Duodenal mucosa (tissue), 2 donors: ENCODE measurements around the gene GPR65.
"Not testable (repeated sequence)": the region's sequence is repeated elsewhere in the genome, so short reads cannot be mapped to it uniquely, and the experiment has no call there.

Experiments used
- H3K27ac ChIP-seq: one replicate; pipeline ENCODE4 v1.7.0; 2013; ENCODE audit warnings: low read depth, low read length
- H3K27me3 ChIP-seq, 2 donors: one replicate each; pipeline ENCODE4 v1.7.0; 2013; ENCODE audit warnings: low read length in 2 of 2, control low read depth in 1 of 2; ENCODE audit not compliant: insufficient read depth in 2 of 2, control insufficient read depth in 1 of 2
- H3K36me3 ChIP-seq, 2 donors: one replicate each; pipeline ENCODE4 v1.7.0; 2013; ENCODE audit warnings: low read length in 2 of 2, control low read depth in 1 of 2; ENCODE audit not compliant: insufficient read depth in 2 of 2, control insufficient read depth in 1 of 2
- H3K4me1 ChIP-seq, 2 donors: one replicate each; pipeline ENCODE4 v1.7.0; 2013; ENCODE audit warnings: low read length in 2 of 2, control low read depth in 1 of 2; ENCODE audit not compliant: insufficient read depth in 2 of 2, control insufficient read depth in 1 of 2
- H3K4me3 ChIP-seq, 2 donors: one replicate each; pipeline ENCODE4 v1.7.0; 2013; ENCODE audit warnings: low read length in 2 of 2, low read depth in 1 of 2
- H3K9ac ChIP-seq, 2 donors: one replicate each; pipeline ENCODE4 v1.7.0; 2013; ENCODE audit warnings: low read length in 2 of 2, low read depth in 1 of 2
- H3K9me3 ChIP-seq, 2 donors: one replicate each; pipeline ENCODE4 v1.7.0; 2013; ENCODE audit warnings: low read length in 2 of 2, control low read depth in 1 of 2; ENCODE audit not compliant: control insufficient read depth in 1 of 2

The GPR65 gene

GRCh38 chr14:88017535-88017934, 12.6 kb downstream of the GPR65 start:
- no peaks in the 10 kb centered on the region for H3K27me3 ChIP-seq
- H3K27ac ChIP-seq = no peak overlapping the region
- H3K9ac ChIP-seq = no peak overlapping the region
- H3K36me3 ChIP-seq = no peaks in the 10 kb centered on the region
- H3K4me1 ChIP-seq = peaks cover 0 to 4% of the 10 kb centered on the region in 2 donors
- no peak overlapping the region for H3K4me3 ChIP-seq
- no peaks in the 10 kb centered on the region for H3K9me3 ChIP-seq

DNA sequence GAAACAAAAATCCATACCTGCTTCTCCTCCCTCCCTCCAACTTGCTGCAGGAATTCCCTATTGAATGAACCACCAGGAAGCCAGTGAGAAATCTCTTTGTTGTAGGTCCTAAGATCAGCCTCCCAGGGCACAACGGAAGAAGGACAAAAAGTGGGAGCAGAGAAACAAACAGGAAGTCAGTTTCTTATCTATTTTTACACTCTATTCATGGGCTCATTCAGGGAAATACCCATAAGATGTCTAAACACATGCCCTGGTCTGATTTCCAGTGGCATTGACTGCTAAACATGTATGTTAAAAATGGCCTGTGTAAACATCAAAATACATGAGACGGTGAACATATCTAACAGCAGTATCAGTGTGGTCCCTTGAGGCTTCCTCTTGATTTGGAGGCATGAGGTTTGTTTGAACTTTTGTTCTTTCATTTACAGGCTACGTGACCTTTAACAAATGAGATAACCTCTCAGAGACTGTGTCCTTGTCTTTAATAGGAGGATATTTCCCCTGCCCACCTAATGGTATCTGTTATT, 18.8 kb downstream of the GPR65 start:
- no peaks in the 10 kb centered on the region for H3K9me3 ChIP-seq
- H3K36me3 ChIP-seq = no peaks in the 10 kb centered on the region
- peaks cover 6 to 21% of the 10 kb centered on the region in 2 donors for H3K4me1 ChIP-seq
- H3K4me3 ChIP-seq = no peak overlapping the region
- H3K27me3 ChIP-seq = no peaks in the 10 kb centered on the region
- no peak overlapping the region for H3K27ac ChIP-seq
- H3K9ac ChIP-seq = no peak overlapping the region

- H3K27me3 ChIP-seq, H3K36me3 ChIP-seq, H3K4me3 ChIP-seq, H3K9me3 ChIP-seq, H3K9ac ChIP-seq, H3K27ac ChIP-seq: not testable (repeated sequence)
- peaks cover 6 to 21% of the 10 kb centered on the region in 2 donors for H3K4me1 ChIP-seq
Measured at GRCh38 chr14:88024252-88025086, 19.5 kb downstream of the GPR65 start.

- H3K36me3 ChIP-seq = no peaks in the 10 kb centered on the region
- H3K4me3 ChIP-seq = no peak overlapping the region
- H3K9me3 ChIP-seq = no peaks in the 10 kb centered on the region
- H3K4me1 ChIP-seq = peaks cover 6 to 21% of the 10 kb centered on the region in 2 donors
- H3K9ac ChIP-seq = no peak overlapping the region
- no peak overlapping the region for H3K27ac ChIP-seq
- H3K27me3 ChIP-seq = no peaks in the 10 kb centered on the region
Measured at GRCh38 chr14:88025313-88025712, 20.4 kb downstream of the GPR65 start.

- no peak overlapping the region for H3K9ac ChIP-seq
- H3K36me3 ChIP-seq = no peaks in the 10 kb centered on the region
- H3K27me3 ChIP-seq = no peaks in the 10 kb centered on the region
- no peak overlapping the region for H3K27ac ChIP-seq
- H3K4me1 ChIP-seq = peaks cover 6 to 21% of the 10 kb centered on the region in 2 donors
- H3K9me3 ChIP-seq = no peaks in the 10 kb centered on the region
- no peak overlapping the region for H3K4me3 ChIP-seq
Measured at GRCh38 chr14:88026890-88027289, 22.0 kb downstream of the GPR65 start.

GRCh38 chr14:88029500-88029899, 24.6 kb downstream of the GPR65 start:
- no peak overlapping the region for H3K4me3 ChIP-seq
- H3K9me3 ChIP-seq = no peaks in the 10 kb centered on the region
- no peak overlapping the region for H3K9ac ChIP-seq
- no peaks in the 10 kb centered on the region for H3K36me3 ChIP-seq
- H3K27ac ChIP-seq = no peak overlapping the region
- no peaks in the 10 kb centered on the region for H3K27me3 ChIP-seq
- peaks cover 6 to 14% of the 10 kb centered on the region in 2 donors for H3K4me1 ChIP-seq

- no peak overlapping the region for H3K27ac ChIP-seq
- no peaks in the 10 kb centered on the region for H3K27me3 ChIP-seq
- no peak overlapping the region for H3K9ac ChIP-seq
- H3K36me3 ChIP-seq = no peaks in the 10 kb centered on the region
- H3K4me3 ChIP-seq = no peak overlapping the region
- peaks cover 2 to 13% of the 10 kb centered on the region in 2 donors for H3K4me1 ChIP-seq
- H3K9me3 ChIP-seq = no peaks in the 10 kb centered on the region
Measured at GRCh38 chr14:88030079-88030478, 25.1 kb downstream of the GPR65 start.

- H3K9ac ChIP-seq = no peak overlapping the region
- H3K4me3 ChIP-seq = no peak overlapping the region
- H3K9me3 ChIP-seq = no peaks in the 10 kb centered on the region
- no peaks in the 10 kb centered on the region for H3K27me3 ChIP-seq
- no peak overlapping the region for H3K27ac ChIP-seq
- H3K36me3 ChIP-seq = no peaks in the 10 kb centered on the region
- H3K4me1 ChIP-seq = peaks cover 0 to 7% of the 10 kb centered on the region in 2 donors
Measured at GRCh38 chr14:88030892-88031291, 26.0 kb downstream of the GPR65 start.

DNA sequence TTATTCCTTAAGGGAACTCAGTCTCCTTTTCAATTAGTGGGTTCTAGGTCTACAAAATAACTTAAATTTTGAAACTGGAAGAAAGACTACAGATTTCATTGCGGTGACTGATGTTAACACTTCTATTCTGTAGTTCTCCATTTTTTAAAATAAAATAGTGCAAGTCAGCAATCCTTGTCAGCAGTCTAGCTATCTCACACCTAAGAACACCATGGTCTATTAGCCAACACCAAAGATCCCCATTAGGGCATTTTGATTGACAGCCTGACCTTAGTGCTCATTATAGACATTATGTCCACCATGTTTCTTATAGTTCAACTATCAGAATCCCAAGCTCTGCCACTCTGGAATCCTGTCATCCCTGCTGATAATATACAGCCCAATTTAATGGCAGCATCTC, 27.4 kb downstream of the GPR65 start:
- Histone ChIP-seq H3K4me3 (no peak overlapping the region), H3K4me1 (peaks cover 0 to under 1% of the 10 kb centered on the region in 2 donors), H3K27me3 (no peaks in the 10 kb centered on the region), H3K27ac (no peak overlapping the region), H3K9ac (no peak overlapping the region), H3K9me3 (no peaks in the 10 kb centered on the region), H3K36me3 (no peaks in the 10 kb centered on the region)

DNA sequence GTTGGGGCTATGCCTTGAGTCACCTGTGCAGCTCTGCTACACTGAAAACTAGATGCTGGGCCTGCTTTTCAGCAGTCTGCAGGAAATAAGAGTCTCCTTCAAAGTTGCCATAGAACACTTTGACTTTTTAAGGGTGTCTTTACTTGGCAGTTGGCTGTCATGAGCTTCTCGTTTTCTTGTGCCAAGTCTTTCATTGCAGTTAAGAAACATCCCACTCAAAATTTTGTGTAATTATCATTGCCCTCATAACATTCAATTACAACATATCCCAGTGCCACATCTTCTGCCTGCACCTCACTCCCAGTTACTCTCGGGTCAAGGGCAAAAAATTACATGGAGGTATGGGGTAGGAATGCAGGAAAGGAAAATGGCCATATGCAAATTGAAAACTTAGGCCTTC, 29.1 kb downstream of the GPR65 start:
- Histone ChIP-seq H3K36me3 (no peaks in the 10 kb centered on the region), H3K9me3 (no peaks in the 10 kb centered on the region), H3K4me1 (no peaks in the 10 kb centered on the region), H3K4me3 (no peak overlapping the region), H3K9ac (no peak overlapping the region), H3K27me3 (no peaks in the 10 kb centered on the region), H3K27ac (no peak overlapping the region)
